Smooth muscle cell (in vitro differentiated cells): ENCODE results near the gene TBC1D9B. TPM values are rescaled to one million over a fixed set of nuclear protein-coding genes. Genes with fewer than 3 reads are reported as not detected.

Source experiments
- DNase-seq: peaks from one replicate; lab custom pipeline; 2025; ENCODE audit not compliant: unreplicated experiment; lab: John Stamatoyannopoulos, UW
- H2AFZ ChIP-seq: fragments of 200-600 bp; sonication (generic); 2 replicates; pipeline ENCODE4 v1.6.0; 2016; ENCODE audit warnings: antibody characterized with exemption, low read depth, mild to moderate bottlenecking
- H3F3A ChIP-seq: fragments of 200-600 bp; sonication (generic); 2 replicates; pipeline ENCODE4 v1.6.0; 2017; ENCODE audit warnings: antibody characterized with exemption, low read depth
- H3K27ac ChIP-seq: fragments of 200-600 bp; sonication (generic); 2 replicates; pipeline ENCODE4 v1.5.1; 2016; ENCODE audit warnings: low read depth, mild to moderate bottlenecking
- H3K27me3 ChIP-seq: fragments of 200-600 bp; sonication (generic); 2 replicates; pipeline ENCODE4 v1.6.1; 2016; ENCODE audit warnings: low read depth, mild to moderate bottlenecking
- H3K36me3 ChIP-seq: fragments of 200-600 bp; sonication (generic); 2 replicates; pipeline ENCODE4 v1.5.1; 2016; ENCODE audit warnings: low read depth
- H3K4me1 ChIP-seq: fragments of 200-600 bp; sonication (generic); 2 replicates; pipeline ENCODE4 v1.5.1; 2016; ENCODE audit warnings: low read depth
- H3K4me2 ChIP-seq: fragments of 200-600 bp; sonication (generic); 2 replicates; pipeline ENCODE4 v1.6.0; 2016; ENCODE audit warnings: mild to moderate bottlenecking
- H3K4me3 ChIP-seq: fragments of 200-600 bp; sonication (generic); 2 replicates; pipeline ENCODE4 v1.5.1; 2016; ENCODE audit warnings: mild to moderate bottlenecking
- H3K79me2 ChIP-seq: fragments of 200-600 bp; sonication (generic); 2 replicates; pipeline ENCODE4 v1.6.0; 2016; ENCODE audit warnings: low read depth, mild to moderate bottlenecking
- H3K9ac ChIP-seq: fragments of 200-600 bp; sonication (generic); 2 replicates; pipeline ENCODE4 v1.6.0; 2016; ENCODE audit warnings: low read depth
- H3K9me3 ChIP-seq: fragments of 200-600 bp; sonication (generic); replicated peaks from 2 replicates; pipeline ENCODE4 v1.5.1; 2016; ENCODE audit warnings: low read depth
- H4K20me1 ChIP-seq: fragments of 200-600 bp; sonication (generic); 2 replicates; pipeline ENCODE4 v1.6.0; 2016; ENCODE audit warnings: low read depth
- CTCF ChIP-seq: fragments of 200-600 bp; sonication (generic); IDR thresholded peaks from 2 replicates; pipeline ENCODE4 v1.5.1; 2017; ENCODE audit warnings: borderline replicate concordance, mild to moderate bottlenecking, antibody characterized with exemption; ENCODE audit not compliant: insufficient read depth, poor library complexity, severe bottlenecking
- WGBS: methylation state at CpG from one replicate; pipeline ENCODE4 v1.1.7; 2016; ENCODE audit warnings: low lambda C conversion rate; 5-methylcytosine and 5-hydroxymethylcytosine counted together
- polyA plus RNA-seq: library from polyadenylated mRNA; unstranded; fragments of >200 nt; fragmentation: Nextera tagmentation; extraction: Ambion mirVana; gene quantifications from 2 replicates; pipeline ENCODE4 v1.2.1, GENCODE V29; 2016
- total RNA-seq: library from RNA; depleted of rRNA; stranded (reverse); fragments of >200 nt; gene quantifications from 2 replicates; pipeline ENCODE4 v1.2.3, GENCODE V29; 2014

TBC1D9B gene
- total and polyA plus RNA-seq, 2 experiments from 2014 or later, result 47.5 to 62.3 TPM

- TF ChIP-seq CTCF, result no peak
- no peak for DNase-seq
- WGBS, result 91% methylated on average over 8 of the region's 8 CpGs
- no peak overlapping the region for H3K27ac ChIP-seq
- H3K79me2 ChIP-seq, result peaks cover 12% of the 10 kb centered on the region
- peak overlapping the region; percentile 51 for H3K9ac ChIP-seq
- peak overlapping the region; percentile 66 for H3K4me3 ChIP-seq
- H3K9me3 ChIP-seq, result no peaks in the 10 kb centered on the region
- no peaks in the 10 kb centered on the region for H3K36me3 ChIP-seq
- H3F3A ChIP-seq, result peaks cover 24% of the 10 kb centered on the region
- peak overlapping the region; percentile 19 for H2AFZ ChIP-seq
- H3K27me3 ChIP-seq, result no peaks in the 10 kb centered on the region
- peak overlapping the region; percentile 95 for H3K4me2 ChIP-seq
- H4K20me1 ChIP-seq, result peaks cover 14% of the 10 kb centered on the region
- H3K4me1 ChIP-seq, result peaks cover 35% of the 10 kb centered on the region
Measured at GRCh38 chr5:179817470-179817840, 90.2 kb downstream of the TBC1D9B start.

GRCh38 chr5:179816796-179817469 is 90.8 kb downstream of the TBC1D9B start:
- Histone ChIP-seq H3K27me3 (no peaks in the 10 kb centered on the region), H2AFZ (peak overlapping the region; percentile 19), H3K4me2 (peak overlapping the region; percentile 95), H3K4me3 (peak overlapping the region; percentile 66), H4K20me1 (peaks cover 8% of the 10 kb centered on the region), H3K9me3 (no peaks in the 10 kb centered on the region), H3K27ac (no peak overlapping the region), H3F3A (peaks cover 20% of the 10 kb centered on the region), H3K9ac (peak overlapping the region; percentile 51), H3K36me3 (no peaks in the 10 kb centered on the region), H3K4me1 (peaks cover 30% of the 10 kb centered on the region), H3K79me2 (peaks cover 7% of the 10 kb centered on the region)
- WGBS, result 7% methylated on average over 33 of the region's 72 CpGs
- no peak for DNase-seq
- TF ChIP-seq CTCF, result no peak

- H3K4me3 ChIP-seq, result peak overlapping the region; percentile 66
- 54% methylated on average over 22 of the region's 23 CpGs for WGBS
Measured at GRCh38 chr5:179816401-179816795, 91.3 kb downstream of the TBC1D9B start.

More at GRCh38 chr5:179816401-179816795, 91.3 kb downstream of the TBC1D9B start:
- no peak for DNase-seq
- Histone ChIP-seq H4K20me1 (peaks cover 3% of the 10 kb centered on the region), H3K9me3 (no peaks in the 10 kb centered on the region), H3K79me2 (peaks cover 4% of the 10 kb centered on the region), H3K4me2 (peak overlapping the region; percentile 95), H2AFZ (no peak overlapping the region), H3K27ac (no peak overlapping the region), H3K36me3 (no peaks in the 10 kb centered on the region), H3K27me3 (no peaks in the 10 kb centered on the region), H3F3A (peaks cover 18% of the 10 kb centered on the region), H3K4me1 (peaks cover 28% of the 10 kb centered on the region), H3K9ac (peak overlapping the region; percentile 51)
- no peak for TF ChIP-seq CTCF
